Body of pancreas (tissue), 4 donors: Measurements from ENCODE around the gene NEXN. TPM values are rescaled to one million over a fixed set of nuclear protein-coding genes. Genes with fewer than 3 reads are reported as not detected.

ENCODE experiments used
- ATAC-seq: fragments of 150-250 bp; one replicate; pipeline ENCODE4 v1.9.1; 2016
- DNase-seq, 4 donors: peaks; one replicate each; pipeline ENCODE4 v3.0.0-alpha.2; 2019
- H3K27ac ChIP-seq, 4 donors: fragments of 200-600 bp; sonication (generic); 1 replicate in 3 of 4; 2 replicates in 1 of 4; pipeline versions ENCODE4 v1.5.1 to v1.6.1; 2016 to 2019; ENCODE audit warnings: mild to moderate bottlenecking in 1 of 4, mixed read lengths in 1 of 4, moderate library complexity in 1 of 4
- H3K27me3 ChIP-seq, 2 donors: fragments of 200-600 bp; sonication (generic); one replicate each; pipeline ENCODE4 v1.6.0; 2016; ENCODE audit warnings: mild to moderate bottlenecking in 1 of 2
- H3K36me3 ChIP-seq, 2 donors: fragments of 200-600 bp; sonication (generic); replicated peaks in 1 of 2; 2 replicates each; pipeline ENCODE4 v1.5.1; 2016; ENCODE audit warnings: low read depth in 2 of 2; ENCODE audit not compliant: insufficient read depth in 1 of 2
- H3K4me1 ChIP-seq: fragments of 200-600 bp; sonication (generic); one replicate; pipeline ENCODE4 v1.6.0; 2016
- H3K4me3 ChIP-seq, 2 donors: fragments of 200-600 bp; sonication (generic); 1 replicate in 1 of 2; 2 replicates in 1 of 2; pipeline ENCODE4 v1.5.1; 2016 to 2019
- H3K9me3 ChIP-seq, 3 donors: fragments of 200-600 bp; sonication (generic); 1 replicate in 2 of 3; 2 replicates in 1 of 3; pipeline ENCODE4 v1.5.1; 2016
- CTCF ChIP-seq, 7 experiments: fragments of 450-650 bp in 4 of 7; fragments of 200-600 bp in 3 of 7; sonication (generic) in 3 of 7; IDR thresholded peaks; one replicate each; pipeline ENCODE4 v1.5.1; 2016 to 2019; ENCODE audit warnings: antibody characterized with exemption in 7 of 7
- POLR2A ChIP-seq, 3 donors: fragments of 450-650 bp; IDR thresholded peaks; one replicate each; pipeline ENCODE4 v1.6.1; 2016; ENCODE audit warnings: antibody characterized with exemption in 3 of 3, mild to moderate bottlenecking in 2 of 3
- WGBS, 2 donors: methylation state at CpG; one replicate each; pipeline ENCODE4 v1.1.5; 2017; 5-methylcytosine and 5-hydroxymethylcytosine counted together
- intact Hi-C: fragments of 100-400 bp; cut with DNase I; formaldehyde crosslinking; loops from one replicate; pipeline ENCODE4 v1.15.1; 2023
- total RNA-seq, 2 donors: library from RNA; depleted of rRNA; stranded (reverse); fragments of >200 nt; gene quantifications; one replicate each; pipeline ENCODE4 v1.1.0, GENCODE V29; 2016

The NEXN gene
- total RNA-seq, 2 donors from 2014 or later = 7.5 to 13.2 TPM

DNA sequence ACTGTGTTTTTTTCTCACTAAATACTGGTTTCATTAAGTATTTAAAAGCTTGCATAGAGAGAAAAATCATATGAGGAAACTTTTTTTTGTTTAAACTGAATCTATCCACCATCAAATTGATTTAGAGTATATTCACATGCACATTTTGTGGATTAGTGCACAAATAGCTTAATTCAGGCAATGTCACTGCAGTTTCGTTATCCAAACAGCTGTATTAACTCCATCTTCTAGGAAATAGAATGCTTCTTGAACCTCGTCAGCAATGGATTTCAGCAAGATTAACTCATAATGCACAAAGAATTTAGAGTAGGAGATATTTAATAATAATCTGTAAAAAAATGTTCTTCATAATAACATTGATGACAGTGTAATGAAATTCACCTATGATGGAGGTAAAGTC is 37.5 kb downstream of the NEXN start:
- Histone ChIP-seq H3K27me3 (no peaks in the 10 kb centered on the region), H3K36me3 (no peaks in the 10 kb centered on the region), H3K9me3 (no peaks in the 10 kb centered on the region), H3K4me1 (no peaks in the 10 kb centered on the region), H3K27ac (no peak overlapping the region), H3K4me3 (no peak overlapping the region)
- no peak for TF ChIP-seq POLR2A (IDR thresholded peaks at IDR 0.05)
- TF ChIP-seq CTCF (IDR thresholded peaks at IDR 0.05) = no peak
- WGBS, 2 donors = 79 to 89% methylated on average over 2 of the region's 2 CpGs
- DNase-seq (no peak), ATAC-seq (no peak)
- intact Hi-C loops = no loop called here

GRCh38 chr1:77926561-77927357 is 38.3 kb downstream of the NEXN start:
- 63 to 78% methylated on average over 13 of the region's 13 CpGs for WGBS, 2 donors
- TF ChIP-seq POLR2A (IDR thresholded peaks at IDR 0.05) = no peak
- DNase-seq (no peak), ATAC-seq (no peak)
- intact Hi-C loops = no loop called here
- Histone ChIP-seq H3K4me3 (no peak overlapping the region), H3K27me3 (no peaks in the 10 kb centered on the region), H3K4me1 (no peaks in the 10 kb centered on the region), H3K36me3 (no peaks in the 10 kb centered on the region), H3K9me3 (no peaks in the 10 kb centered on the region), H3K27ac (no peak overlapping the region)

DNA sequence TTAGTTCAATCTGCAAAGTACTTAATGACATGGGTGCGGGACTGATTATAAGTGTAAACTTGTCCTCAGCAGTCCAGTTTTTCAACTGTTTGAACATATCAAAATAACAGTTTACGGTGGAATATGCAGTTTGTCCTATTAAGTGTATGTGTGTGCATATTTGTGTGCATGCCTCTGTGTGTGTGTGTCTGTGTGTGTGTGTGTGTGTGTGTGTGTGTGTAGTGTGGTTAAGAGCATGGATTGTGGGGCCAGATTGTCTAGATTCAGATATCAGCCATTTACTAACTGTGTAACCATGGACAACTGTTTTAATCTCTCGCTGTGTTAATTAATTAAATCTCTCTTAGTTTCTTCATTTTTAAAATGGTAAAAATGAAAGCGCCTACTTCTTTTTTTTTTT is 39.0 kb downstream of the NEXN start:
- no peaks in the 10 kb centered on the region for H3K9me3 ChIP-seq
- intact Hi-C loops = no loop called here
- H3K27me3 ChIP-seq = no peaks in the 10 kb centered on the region
- no peak for DNase-seq
- TF ChIP-seq POLR2A (IDR thresholded peaks at IDR 0.05) (no peak), CTCF (IDR thresholded peaks at IDR 0.05) (no peak)
- no peak overlapping the region for H3K27ac ChIP-seq
- H3K4me1 ChIP-seq = no peaks in the 10 kb centered on the region
- WGBS, 2 donors = 63 to 74% methylated on average over 4 of the region's 4 CpGs
- H3K36me3 ChIP-seq = no peaks in the 10 kb centered on the region
- no peak for ATAC-seq
- H3K4me3 ChIP-seq = no peak overlapping the region

DNA sequence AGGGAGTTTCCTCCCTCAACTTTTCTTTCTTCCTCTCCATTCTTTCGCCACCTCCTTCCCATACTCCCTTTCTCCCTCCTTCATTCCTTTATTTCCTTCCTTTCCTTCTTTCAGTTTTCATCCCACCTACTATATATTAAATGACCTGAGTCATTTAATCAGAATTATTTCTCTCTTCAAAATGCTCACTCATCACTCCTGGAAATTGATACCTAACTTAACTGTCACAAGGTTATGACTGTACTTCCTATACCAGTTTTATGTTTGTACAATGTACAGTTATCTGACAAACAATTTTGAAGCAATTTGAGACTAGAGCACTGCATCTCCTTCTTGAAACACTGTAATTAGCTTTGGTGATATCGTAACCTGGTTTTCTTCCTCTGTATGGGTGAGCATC is 41.4 kb downstream of the NEXN start:
- 91 to 100% methylated on average over 2 of the region's 2 CpGs for WGBS, 2 donors
- DNase-seq (no peak), ATAC-seq (no peak)
- Histone ChIP-seq H3K9me3 (no peaks in the 10 kb centered on the region), H3K27ac (no peak overlapping the region), H3K4me3 (no peak overlapping the region), H3K27me3 (no peaks in the 10 kb centered on the region), H3K4me1 (no peaks in the 10 kb centered on the region), H3K36me3 (no peaks in the 10 kb centered on the region)
- intact Hi-C loops = no loop called here
- TF ChIP-seq CTCF (IDR thresholded peaks at IDR 0.05) (no peak), POLR2A (IDR thresholded peaks at IDR 0.05) (no peak)

GRCh38 chr1:77938651-77939050 is 50.2 kb downstream of the NEXN start:
- Histone ChIP-seq H3K27ac (no peak overlapping the region), H3K36me3 (peaks cover 0 to 4% of the 10 kb centered on the region in 2 donors), H3K9me3 (no peaks in the 10 kb centered on the region), H3K4me3 (no peak overlapping the region), H3K4me1 (no peaks in the 10 kb centered on the region), H3K27me3 (no peaks in the 10 kb centered on the region)
- intact Hi-C loops = no loop called here
- ATAC-seq (no peak), DNase-seq (no peak)
- no peak for TF ChIP-seq POLR2A (IDR thresholded peaks at IDR 0.05)
- no peak for TF ChIP-seq CTCF (IDR thresholded peaks at IDR 0.05)
